Testis (tissue), 2 donors: ENCODE data around the gene CORIN.

Experiments used
- POLR2A ChIP-seq: fragments of 450-650 bp; IDR thresholded peaks from one replicate; pipeline ENCODE4 v1.6.1; 2017; ENCODE audit warnings: antibody characterized with exemption, mild to moderate bottlenecking, moderate library complexity
- TF ChIP-seq, protein P1 (sequence below), 3 experiments: fragments of 450-650 bp in 2 of 3; fragments of 200-600 bp in 1 of 3; sonication (generic) in 1 of 3; IDR thresholded peaks; one replicate each; pipeline ENCODE4 v1.5.1; 2016 to 2019; ENCODE audit warnings: antibody characterized with exemption in 3 of 3, mild to moderate bottlenecking in 2 of 3, moderate library complexity in 1 of 3

- TF ChIP-seq, protein P1, sequence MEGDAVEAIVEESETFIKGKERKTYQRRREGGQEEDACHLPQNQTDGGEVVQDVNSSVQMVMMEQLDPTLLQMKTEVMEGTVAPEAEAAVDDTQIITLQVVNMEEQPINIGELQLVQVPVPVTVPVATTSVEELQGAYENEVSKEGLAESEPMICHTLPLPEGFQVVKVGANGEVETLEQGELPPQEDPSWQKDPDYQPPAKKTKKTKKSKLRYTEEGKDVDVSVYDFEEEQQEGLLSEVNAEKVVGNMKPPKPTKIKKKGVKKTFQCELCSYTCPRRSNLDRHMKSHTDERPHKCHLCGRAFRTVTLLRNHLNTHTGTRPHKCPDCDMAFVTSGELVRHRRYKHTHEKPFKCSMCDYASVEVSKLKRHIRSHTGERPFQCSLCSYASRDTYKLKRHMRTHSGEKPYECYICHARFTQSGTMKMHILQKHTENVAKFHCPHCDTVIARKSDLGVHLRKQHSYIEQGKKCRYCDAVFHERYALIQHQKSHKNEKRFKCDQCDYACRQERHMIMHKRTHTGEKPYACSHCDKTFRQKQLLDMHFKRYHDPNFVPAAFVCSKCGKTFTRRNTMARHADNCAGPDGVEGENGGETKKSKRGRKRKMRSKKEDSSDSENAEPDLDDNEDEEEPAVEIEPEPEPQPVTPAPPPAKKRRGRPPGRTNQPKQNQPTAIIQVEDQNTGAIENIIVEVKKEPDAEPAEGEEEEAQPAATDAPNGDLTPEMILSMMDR (IDR thresholded peaks at IDR 0.05): no peak
- no peak for TF ChIP-seq POLR2A
Measured at GRCh38 chr4:47669946-47670345, 167.9 kb downstream of the CORIN start.
